GM20000 (cell line): ENCODE results near the gene ARNT2.

Source experiments
- DNase-seq: peaks from one replicate; pipeline ENCODE4 v3.0.0; 2012; ENCODE audit warnings: low spot score
- CTCF ChIP-seq: IDR thresholded peaks from 2 replicates; pipeline ENCODE4 v1.5.1; 2012; ENCODE audit warnings: mild to moderate bottlenecking, control low read depth; ENCODE audit errors: extremely low read depth, missing control alignments

The ARNT2 gene

GRCh38 chr15:80607287-80607980 lies 203.3 kb downstream of the ARNT2 start:
- no peak for TF ChIP-seq CTCF
- no peak for DNase-seq

- no peak for TF ChIP-seq CTCF
- no peak for DNase-seq
Observed at GRCh38 chr15:80608688-80609087, 204.5 kb downstream of the ARNT2 start.

- no peak for TF ChIP-seq CTCF
- no peak for DNase-seq
Observed at GRCh38 chr15:80609091-80609490, 204.9 kb downstream of the ARNT2 start.

- no peak for TF ChIP-seq CTCF
- DNase-seq = no peak
Observed at GRCh38 chr15:80609512-80609946, 205.3 kb downstream of the ARNT2 start.

GRCh38 chr15:80611543-80612080 lies 207.4 kb downstream of the ARNT2 start:
- DNase-seq = no peak
- TF ChIP-seq CTCF = no peak

GRCh38 chr15:80612118-80612823 lies 208.1 kb downstream of the ARNT2 start:
- no peak for DNase-seq
- no peak for TF ChIP-seq CTCF

- no peak for TF ChIP-seq CTCF
- DNase-seq = no peak
Observed at GRCh38 chr15:80613762-80614365, 209.7 kb downstream of the ARNT2 start.
